Esophagus squamous epithelium (tissue), 4 donors: ENCODE data around the gene LDLR.

Experiments
- POLR2A ChIP-seq, 4 donors: fragments of 450-650 bp; IDR thresholded peaks; one replicate each; pipeline ENCODE4 v1.6.1; 2017; ENCODE audit warnings: antibody characterized with exemption in 4 of 4, mild to moderate bottlenecking in 4 of 4, moderate library complexity in 3 of 4
- TF ChIP-seq, protein P1 (sequence below), 6 experiments: fragments of 450-650 bp in 4 of 6; fragments of 200-600 bp in 2 of 6; sonication (generic) in 2 of 6; IDR thresholded peaks; one replicate each; pipeline ENCODE4 v1.5.1; 2016 to 2019; ENCODE audit warnings: antibody characterized with exemption in 6 of 6, mild to moderate bottlenecking in 4 of 6, moderate library complexity in 4 of 6

DNA sequence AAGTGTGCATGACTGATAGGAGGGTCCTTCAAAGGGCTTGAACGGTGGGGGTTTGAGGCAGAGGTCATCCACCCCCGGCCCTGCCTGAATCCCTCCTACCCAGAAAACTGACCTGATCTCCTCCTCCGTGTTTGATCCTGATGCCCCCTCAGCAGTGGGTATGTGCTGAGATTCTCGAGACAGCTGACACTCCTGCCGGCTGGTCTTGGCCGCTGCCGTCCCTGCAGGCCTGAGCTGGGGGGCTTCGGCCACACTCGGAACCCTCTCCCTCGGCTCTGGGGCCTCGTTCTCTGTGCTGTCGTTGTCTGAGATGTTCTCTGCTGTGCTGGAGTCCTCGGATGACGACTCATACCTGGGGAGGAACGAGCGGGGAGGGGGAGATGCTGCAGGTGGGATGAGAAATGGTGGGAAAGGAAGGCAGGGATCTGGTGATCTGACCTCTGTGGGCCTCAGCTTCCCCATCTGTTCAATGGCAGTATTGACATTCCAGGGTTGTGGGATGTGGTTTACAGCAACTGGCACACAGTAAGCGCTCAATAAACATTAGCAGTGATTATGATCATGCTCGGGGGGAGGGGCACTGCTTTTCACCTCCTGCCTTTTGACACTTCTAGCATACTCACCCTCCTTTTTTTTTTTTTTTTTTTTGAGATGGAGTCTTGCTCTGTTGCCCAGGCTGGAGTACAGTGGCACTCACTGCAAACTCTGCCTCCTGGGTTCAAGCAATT, 87.4 kb downstream of the LDLR start:
- TF ChIP-seq, protein P1, sequence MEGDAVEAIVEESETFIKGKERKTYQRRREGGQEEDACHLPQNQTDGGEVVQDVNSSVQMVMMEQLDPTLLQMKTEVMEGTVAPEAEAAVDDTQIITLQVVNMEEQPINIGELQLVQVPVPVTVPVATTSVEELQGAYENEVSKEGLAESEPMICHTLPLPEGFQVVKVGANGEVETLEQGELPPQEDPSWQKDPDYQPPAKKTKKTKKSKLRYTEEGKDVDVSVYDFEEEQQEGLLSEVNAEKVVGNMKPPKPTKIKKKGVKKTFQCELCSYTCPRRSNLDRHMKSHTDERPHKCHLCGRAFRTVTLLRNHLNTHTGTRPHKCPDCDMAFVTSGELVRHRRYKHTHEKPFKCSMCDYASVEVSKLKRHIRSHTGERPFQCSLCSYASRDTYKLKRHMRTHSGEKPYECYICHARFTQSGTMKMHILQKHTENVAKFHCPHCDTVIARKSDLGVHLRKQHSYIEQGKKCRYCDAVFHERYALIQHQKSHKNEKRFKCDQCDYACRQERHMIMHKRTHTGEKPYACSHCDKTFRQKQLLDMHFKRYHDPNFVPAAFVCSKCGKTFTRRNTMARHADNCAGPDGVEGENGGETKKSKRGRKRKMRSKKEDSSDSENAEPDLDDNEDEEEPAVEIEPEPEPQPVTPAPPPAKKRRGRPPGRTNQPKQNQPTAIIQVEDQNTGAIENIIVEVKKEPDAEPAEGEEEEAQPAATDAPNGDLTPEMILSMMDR (IDR thresholded peaks at IDR 0.05), result no peak
- no peak for TF ChIP-seq POLR2A (IDR thresholded peaks at IDR 0.05)
